GM23248 (cell line): Measurements from ENCODE around the gene APC.

Experiments
- EZH2 ChIP-seq: fragments of 200-600 bp; sonication (generic); IDR thresholded peaks from 2 replicates; pipeline ENCODE4 v1.6.1; 2018; ENCODE audit warnings: antibody characterized with exemption, mild to moderate bottlenecking; ENCODE audit not compliant: insufficient read depth, poor library complexity, severe bottlenecking
- EZH2phosphoT487 ChIP-seq: fragments of 200-600 bp; sonication (generic); IDR thresholded peaks from 2 replicates; pipeline ENCODE4 v1.6.1; 2018; ENCODE audit warnings: antibody characterized with exemption, moderate library complexity, mild to moderate bottlenecking, low read depth; ENCODE audit not compliant: insufficient read depth

GRCh38 chr5:112708103-112708622 is 29.5 kb upstream of the APC start:
- TF ChIP-seq EZH2phosphoT487 (no peak), EZH2 (no peak)
